Stimulated activated CD4-positive, alpha-beta T cell treated with anti-CD3 and anti-CD28 coated beads, TNF-alpha, amount 100 ng/mL, for 24 hours (primary cell): ENCODE measurements around the gene WDR7.

Experiments used
- DNase-seq, 3 experiments: peaks; one replicate each; pipeline ENCODE4 v3.0.0-alpha.2; 2020; ENCODE audit warnings: low read depth in 3 of 3

The WDR7 gene

DNA sequence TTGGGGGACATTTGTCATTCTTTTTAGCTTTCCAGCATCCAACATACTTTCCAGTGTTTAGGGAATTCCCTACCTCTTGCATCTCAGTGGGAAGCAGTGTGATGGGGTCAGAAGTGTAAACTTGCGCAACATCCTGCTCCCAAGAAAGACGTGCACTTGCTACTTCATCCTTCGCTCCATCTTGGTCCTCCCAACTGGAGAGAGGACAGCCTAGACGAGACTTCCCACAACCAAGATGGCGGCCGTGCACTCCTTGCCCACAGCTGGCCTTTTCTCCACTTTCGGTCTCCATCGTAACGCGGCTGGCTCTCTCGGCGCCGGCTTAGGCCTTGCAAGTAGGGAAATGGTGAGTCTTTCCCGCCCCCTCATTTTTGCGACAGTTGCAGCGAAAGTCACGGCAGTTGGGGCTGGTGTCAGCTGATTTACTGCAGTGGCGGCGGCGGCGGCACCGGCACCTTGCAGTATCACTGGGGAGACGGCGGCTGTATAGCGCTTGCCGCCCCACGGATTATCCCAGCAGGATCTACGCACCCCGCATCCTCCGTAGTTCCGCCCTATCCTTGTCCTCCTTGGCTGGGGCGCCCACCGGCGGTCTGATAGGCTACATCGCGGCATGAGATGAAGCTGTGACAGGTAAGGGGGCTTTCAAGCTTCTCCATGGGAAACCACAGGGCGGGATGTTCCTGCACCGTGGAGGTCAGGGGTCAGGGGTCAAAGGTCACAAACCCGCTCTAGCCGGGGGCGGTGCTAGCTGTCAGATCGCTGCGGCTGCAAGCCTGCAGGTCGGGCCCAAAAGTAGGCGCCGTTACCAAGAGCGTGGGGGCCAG is at the start of gene WDR7:
WDR7 (plus strand) TSS at position 416 of the 827 bp plus-strand sequence. CDS start 21,157 bp downstream, outside the sequence.
- peak; percentile 91 to 97 (median 92) for DNase-seq

- no peak for DNase-seq
These were observed 44.5 kb upstream of the WDR7 start for GRCh38 chr18:56606618-56607017.

DNA sequence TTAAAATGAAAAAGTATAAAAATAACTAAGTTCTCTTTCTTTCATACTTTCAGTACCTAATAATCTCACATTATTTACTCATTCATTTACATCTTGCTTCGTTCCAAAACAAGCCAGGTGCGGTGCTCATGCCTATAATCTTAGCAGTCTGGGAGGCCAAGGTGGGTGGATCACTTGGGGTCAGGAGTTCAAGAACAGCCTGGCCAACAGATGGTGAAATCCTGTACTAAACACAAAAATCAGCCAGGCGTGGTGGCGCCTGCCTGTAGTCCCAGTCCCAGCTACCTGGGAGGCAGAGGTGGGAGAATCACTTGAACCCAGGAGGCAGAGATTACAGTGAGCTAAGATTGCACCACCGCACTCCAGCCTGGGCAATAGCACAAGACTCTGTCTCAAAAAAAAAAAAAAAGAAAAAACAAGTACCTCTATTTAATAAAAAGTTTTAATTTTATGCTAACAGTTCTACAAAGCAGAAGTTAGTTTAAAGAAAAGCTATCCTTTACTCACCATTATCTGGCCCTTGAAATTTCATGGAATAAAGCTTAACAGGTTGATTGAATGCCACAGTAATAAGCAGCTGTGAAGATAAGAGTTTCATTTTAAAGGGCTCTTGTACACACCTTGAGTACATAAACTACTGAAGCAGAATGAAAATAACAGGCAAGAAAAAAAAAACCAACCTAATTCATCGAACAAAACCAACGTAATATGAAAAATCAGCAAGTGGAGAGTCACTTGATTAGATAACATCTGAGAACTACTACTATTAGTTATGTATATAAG is 35.2 kb upstream of the WDR7 start:
- DNase-seq = no peak

- no peak for DNase-seq
These were observed 23.2 kb upstream of the WDR7 start for GRCh38 chr18:56627991-56628390.

DNA sequence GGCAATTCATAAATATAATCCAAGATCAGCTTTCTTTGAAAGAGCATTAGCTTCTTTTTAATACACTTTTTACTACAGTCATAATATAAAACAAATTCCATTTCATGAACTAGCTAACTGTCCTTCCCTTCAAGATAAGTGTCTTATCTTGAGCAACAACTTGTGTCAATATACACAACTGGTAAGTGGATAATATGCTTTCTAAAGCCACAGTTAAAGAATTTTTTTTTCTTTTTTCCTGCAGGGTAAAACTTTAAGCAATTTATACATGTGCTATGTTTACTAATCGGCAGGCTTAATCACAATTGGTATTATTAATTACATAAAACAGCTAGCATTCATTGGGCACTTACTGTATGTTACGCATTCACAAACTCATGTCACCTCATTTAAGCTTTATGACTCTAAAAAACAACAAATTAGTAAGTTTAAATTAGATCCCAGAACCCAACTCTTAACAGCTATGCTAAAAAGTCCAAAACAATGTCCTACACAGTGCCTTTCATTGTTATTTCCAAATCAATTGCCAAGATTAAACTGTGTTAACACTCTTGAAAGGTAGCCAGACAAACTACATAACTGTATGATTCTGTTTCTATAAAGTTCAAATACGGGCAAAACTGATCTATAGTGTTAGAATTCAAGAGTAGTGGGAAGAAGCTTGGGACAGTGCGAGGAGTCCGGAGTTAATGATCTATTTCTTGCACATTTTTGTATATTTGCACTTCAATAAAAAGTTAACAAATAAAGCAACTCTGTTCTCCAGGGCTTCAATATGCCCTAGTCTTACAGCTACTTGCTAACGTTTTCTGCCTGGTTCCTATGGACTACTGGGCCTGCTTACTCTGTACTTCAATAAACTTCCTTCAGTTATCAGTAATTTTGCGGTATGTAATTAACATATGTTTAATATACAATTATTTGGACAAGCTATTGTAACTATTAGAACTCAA is 18.8 kb upstream of the WDR7 start:
- no peak for DNase-seq

DNA sequence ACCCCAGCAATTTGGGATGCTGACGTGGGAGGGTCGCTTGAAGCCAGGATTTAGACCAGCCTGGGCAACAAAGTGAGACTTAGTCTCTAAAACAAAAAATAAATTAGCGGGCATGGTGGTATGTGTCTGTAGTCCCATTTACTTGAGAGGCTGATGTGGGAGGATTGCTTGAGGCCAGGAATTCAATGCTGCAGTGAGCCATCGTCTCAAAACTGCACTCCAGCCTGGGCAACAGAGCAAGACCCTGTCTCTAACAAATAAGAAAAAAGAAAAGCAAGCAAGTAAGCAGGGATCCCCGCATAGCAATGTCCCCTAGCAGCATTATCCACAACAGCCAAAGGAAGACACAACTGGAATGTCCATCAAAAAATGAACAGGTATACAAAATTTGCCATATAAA is 16.2 kb upstream of the WDR7 start:
- DNase-seq = no peak

DNA sequence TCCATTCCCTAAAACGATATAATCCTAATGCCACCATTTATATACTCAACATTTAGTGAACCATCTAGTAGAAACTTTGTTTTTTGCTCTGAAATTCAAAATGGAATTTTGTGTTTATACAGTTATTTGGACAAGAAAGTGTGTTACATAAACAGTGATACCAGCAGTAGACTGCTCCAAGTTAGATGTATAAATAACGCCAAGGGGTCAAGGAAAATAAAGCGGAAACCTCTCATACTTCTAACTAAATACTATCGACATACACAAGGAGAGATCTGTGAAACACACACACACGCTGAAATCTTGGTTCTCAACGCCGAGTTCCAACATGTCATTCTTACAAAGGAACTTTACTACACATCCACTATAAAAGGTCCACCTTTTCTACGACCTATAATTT is 14.0 kb upstream of the WDR7 start:
- DNase-seq = no peak

- no peak for DNase-seq
These were observed 13.4 kb upstream of the WDR7 start for GRCh38 chr18:56637711-56638231.

DNA sequence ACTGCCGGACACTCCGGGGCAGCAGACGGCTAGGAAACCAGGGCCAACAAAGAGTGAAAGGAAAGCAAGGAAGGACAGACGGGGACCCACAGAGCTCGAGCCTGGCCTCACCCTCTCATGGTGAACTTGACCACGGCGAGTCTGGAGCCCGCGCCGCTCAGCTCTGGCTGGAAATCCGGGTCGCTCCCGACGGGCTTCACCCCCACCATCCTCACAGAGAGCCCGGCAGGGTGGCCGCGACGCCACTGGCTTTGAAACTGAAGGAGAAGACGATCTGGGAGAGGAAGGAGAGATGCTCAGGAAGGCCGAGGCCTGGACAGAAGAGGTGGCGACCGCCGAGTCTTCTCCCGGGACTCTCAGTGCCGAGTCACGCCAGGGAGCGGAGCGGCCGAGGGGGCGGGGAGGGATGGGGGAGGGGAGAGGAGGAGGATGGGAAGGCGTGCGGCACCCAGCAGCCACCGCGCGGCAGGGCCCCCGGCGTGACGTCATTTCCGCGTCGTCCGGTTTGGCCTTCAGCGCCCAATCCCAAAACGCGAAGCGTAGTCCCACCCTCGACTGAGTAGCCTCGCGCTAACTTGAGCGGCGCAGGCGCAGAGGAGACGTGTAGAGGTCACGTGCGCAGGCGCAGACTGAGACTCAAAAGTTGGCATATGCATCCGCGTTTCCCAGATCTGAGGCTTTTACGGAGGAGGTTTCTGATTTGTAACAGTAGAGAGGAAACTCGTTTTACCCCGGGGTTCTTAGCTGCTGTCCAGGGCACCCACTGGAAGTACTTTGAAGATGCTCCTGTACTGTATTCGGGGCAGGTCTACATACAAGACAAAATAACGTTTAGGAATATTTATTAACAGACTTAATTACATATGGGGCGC is 12.7 kb upstream of the WDR7 start, which contains the start of gene TXNL1:
TXNL1 (minus strand) TSS at position 361 of the 872 bp plus-strand sequence; CDS start at position 209, 152 bp downstream.
- peak; percentile 99 to 100 (median 100) for DNase-seq

GRCh38 chr18:56639104-56639381 is 12.1 kb upstream of the WDR7 start:
- DNase-seq = no peak

- DNase-seq = no peak
These were observed 11.6 kb upstream of the WDR7 start for GRCh38 chr18:56639571-56639970.

- DNase-seq = no peak
These were observed 9.3 kb upstream of the WDR7 start for GRCh38 chr18:56641714-56642337.

DNA sequence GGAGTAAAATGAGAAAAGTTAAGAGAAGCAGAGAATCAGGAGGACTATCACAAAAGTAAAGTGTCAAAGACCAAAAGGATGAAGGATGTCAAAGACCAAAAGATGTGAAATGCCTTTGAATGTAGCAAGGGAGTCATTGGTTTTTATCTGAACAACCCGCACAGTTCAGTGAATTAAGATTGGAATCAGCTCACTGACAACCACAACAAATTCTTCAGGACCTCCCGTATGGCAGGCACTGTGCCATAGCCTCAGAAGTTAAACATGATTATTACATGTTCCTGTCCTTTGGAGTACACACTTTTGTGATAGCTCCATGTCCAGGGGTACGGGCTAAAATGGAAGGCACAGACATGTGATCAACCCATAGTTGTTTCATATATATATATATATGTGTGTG is 7.8 kb upstream of the WDR7 start:
- no peak for DNase-seq

GRCh38 chr18:56645415-56646016 is 5.6 kb upstream of the WDR7 start:
- DNase-seq = no peak

DNA sequence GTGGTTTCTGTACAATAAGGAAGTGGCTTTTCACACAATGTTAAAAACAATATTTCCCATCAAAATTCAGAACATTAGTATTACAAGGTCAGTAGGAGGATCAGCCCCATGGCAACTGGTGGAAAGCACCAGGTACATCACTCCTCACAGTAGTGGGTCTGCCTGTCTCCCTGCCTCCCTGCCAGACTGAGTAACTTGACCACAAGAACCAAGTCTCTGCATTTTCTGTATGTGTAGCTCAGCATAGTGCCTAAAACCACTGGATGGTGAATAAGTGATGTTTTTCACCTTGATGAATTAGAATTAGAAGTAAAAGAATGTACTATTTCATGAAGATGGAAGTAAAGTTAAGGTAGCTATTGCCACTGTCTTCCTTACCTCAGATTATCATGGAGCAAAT is 4.1 kb upstream of the WDR7 start:
- no peak for DNase-seq

- DNase-seq = no peak
These were observed 2.9 kb upstream of the WDR7 start for GRCh38 chr18:56647951-56648893.

DNA sequence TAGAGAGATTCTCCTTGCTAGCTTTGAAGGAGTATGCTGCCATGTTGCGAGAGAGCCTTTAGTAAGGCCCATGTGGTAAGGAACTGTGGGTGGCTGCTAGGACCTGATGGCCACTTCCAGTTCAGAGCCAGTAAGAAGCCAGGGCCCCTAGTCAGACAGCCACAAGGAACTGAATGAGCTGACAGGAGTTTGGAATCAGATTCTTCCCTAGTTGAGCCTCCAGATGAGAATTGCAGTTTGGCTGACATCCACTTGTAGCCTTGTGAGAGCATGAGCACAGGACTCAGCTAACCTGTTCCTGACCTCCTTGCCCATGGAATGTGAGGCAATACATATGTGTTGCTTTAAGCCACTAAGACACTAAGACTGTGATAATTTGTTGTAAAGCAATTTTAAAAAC is 1.2 kb upstream of the WDR7 start:
- no peak for DNase-seq

GRCh38 chr18:56651771-56652092 is 573 bp downstream of the WDR7 start:
- no peak for DNase-seq

GRCh38 chr18:56652802-56653201 is 1.6 kb downstream of the WDR7 start:
- no peak for DNase-seq
